ENCODE results near the gene MYT1. TPM values are rescaled to one million over a fixed set of nuclear protein-coding genes. Genes with fewer than 3 reads are reported as not detected.

Gene MYT1
- not detected in 2 replicates for total RNA-seq

GRCh38 chr20:64164123-64164836 is at the start of gene MYT1:
Gene MYT1, plus strand, starts transcription at chr20:64164452. Its CDS starts 34,410 bp downstream, at chr20:64198862.

GRCh38 chr20:64255361-64256281 is 91.4 kb downstream of the MYT1 start, which contains the start of gene PCMTD2:
Gene PCMTD2, plus strand, starts transcription at chr20:64255748. Its CDS starts 4,218 bp downstream, at chr20:64259966.

Other genes starting within 250 kb of the MYT1 start
- 14.9 and 17.3 TPM in 2 replicates for gene UCKL1, start 208.0 kb upstream of the MYT1 start, total RNA-seq
- gene ZNF512B, start 194.5 kb upstream of the MYT1 start, total RNA-seq: 8.7 and 11.7 TPM in 2 replicates
- gene SAMD10, start 184.8 kb upstream of the MYT1 start, total RNA-seq: 1.1 and 2.4 TPM in 2 replicates
- gene PRPF6, start 183.3 kb upstream of the MYT1 start, total RNA-seq: 36.8 and 42.0 TPM in 2 replicates
- gene C20orf204, start 128.3 kb upstream of the MYT1 start, total RNA-seq: 0.18 TPM in 1 of 2 replicates, not detected in the other
- 0.36 and 1.8 TPM in 2 replicates for gene SOX18, start 114.8 kb upstream of the MYT1 start, total RNA-seq
- gene TCEA2, start 101.3 kb upstream of the MYT1 start, total RNA-seq: 26.5 and 30.6 TPM in 2 replicates
- 9.4 and 10.1 TPM in 2 replicates for gene RGS19, start 84.9 kb upstream of the MYT1 start, total RNA-seq
- gene OPRL1, start 84.4 kb upstream of the MYT1 start, total RNA-seq: 0.65 TPM in 1 of 2 replicates, not detected in the other
- gene LKAAEAR1, start 80.1 kb upstream of the MYT1 start, total RNA-seq: 2.5 TPM in 1 of 2 replicates, not detected in the other
- gene NPBWR2, start 56.9 kb upstream of the MYT1 start, total RNA-seq: not detected in 2 replicates
- gene PCMTD2, start 91.3 kb downstream of the MYT1 start, total RNA-seq: 10.4 and 22.7 TPM in 2 replicates

Measured in cardiac atrium fibroblast (primary cell).